Measurements from ENCODE around the gene ZCCHC7.

DNA sequence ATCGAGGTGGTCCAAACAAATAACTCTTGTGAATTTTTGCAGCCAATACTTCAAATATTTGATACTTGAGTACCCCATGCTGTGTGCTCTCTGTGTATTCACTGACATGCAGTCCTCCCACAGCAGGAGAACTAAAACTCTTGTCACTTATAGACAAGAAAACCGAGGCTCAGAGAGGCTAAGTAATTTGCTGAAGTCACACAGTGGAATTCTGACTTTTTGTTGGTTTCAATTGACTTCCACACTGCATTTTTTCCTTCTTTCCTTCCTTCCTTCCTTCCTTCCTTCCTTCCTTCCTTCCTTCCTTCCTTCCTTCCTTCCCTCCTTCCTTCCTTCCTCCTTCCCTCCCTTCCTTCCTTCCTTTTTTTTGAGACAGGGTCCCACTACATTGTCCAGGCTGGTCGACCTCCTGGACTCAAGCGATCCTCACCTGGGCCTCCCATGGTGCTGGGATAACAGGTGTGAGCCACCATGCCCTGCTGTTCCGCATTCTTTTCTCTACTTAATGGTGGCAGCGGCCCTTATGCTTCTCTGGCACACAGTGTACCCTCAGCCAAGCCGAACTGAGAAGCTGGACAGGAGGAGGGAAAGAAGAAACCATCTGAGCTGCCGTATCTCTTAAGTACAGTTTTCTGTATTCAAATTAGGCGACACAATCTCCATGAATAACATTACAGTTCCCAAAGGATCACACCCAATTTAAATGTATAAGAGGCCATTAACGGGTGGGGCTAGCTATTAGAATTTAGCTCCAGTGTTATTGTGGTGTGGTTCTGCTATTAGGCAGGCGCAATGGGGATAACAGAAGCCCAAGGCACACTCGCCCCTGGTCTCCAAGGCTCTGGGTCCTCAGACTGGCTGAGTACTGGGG lies 263.7 kb downstream of the ZCCHC7 start:
- TF ChIP-seq, protein P1, sequence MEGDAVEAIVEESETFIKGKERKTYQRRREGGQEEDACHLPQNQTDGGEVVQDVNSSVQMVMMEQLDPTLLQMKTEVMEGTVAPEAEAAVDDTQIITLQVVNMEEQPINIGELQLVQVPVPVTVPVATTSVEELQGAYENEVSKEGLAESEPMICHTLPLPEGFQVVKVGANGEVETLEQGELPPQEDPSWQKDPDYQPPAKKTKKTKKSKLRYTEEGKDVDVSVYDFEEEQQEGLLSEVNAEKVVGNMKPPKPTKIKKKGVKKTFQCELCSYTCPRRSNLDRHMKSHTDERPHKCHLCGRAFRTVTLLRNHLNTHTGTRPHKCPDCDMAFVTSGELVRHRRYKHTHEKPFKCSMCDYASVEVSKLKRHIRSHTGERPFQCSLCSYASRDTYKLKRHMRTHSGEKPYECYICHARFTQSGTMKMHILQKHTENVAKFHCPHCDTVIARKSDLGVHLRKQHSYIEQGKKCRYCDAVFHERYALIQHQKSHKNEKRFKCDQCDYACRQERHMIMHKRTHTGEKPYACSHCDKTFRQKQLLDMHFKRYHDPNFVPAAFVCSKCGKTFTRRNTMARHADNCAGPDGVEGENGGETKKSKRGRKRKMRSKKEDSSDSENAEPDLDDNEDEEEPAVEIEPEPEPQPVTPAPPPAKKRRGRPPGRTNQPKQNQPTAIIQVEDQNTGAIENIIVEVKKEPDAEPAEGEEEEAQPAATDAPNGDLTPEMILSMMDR (IDR thresholded peaks at IDR 0.05) = no peak
- TF ChIP-seq POLR2A (IDR thresholded peaks at IDR 0.05) (no peak), POLR2AphosphoS5 (IDR thresholded peaks at IDR 0.05) (no peak)
